HG03097 (cell line): Measurements from ENCODE around the gene MARK1.

Experiments used
- ATAC-seq: cut with Tn5 transposase; IDR thresholded peaks from one replicate; pipeline ENCODE4 v1.9.1; 2021; ENCODE audit not compliant: unreplicated experiment, low FRiP score

The MARK1 gene

GRCh38 chr1:220527908-220528678 is at the start of gene MARK1:
Gene MARK1, plus strand, starts transcription at chr1:220528136. Its CDS starts 687 bp downstream, at chr1:220528823.
- no peak for ATAC-seq

GRCh38 chr1:220483700-220484099 is 44.2 kb upstream of the MARK1 start:
- ATAC-seq, result no peak

GRCh38 chr1:220484135-220484534 is 43.8 kb upstream of the MARK1 start:
- ATAC-seq, result no peak

GRCh38 chr1:220485131-220485530 is 42.8 kb upstream of the MARK1 start:
- no peak for ATAC-seq

- ATAC-seq, result no peak
These were observed 42.1 kb upstream of the MARK1 start for GRCh38 chr1:220485791-220486190.

- no peak for ATAC-seq
These were observed 40.6 kb upstream of the MARK1 start for GRCh38 chr1:220487297-220487820.

- ATAC-seq, result no peak
These were observed 36.0 kb upstream of the MARK1 start for GRCh38 chr1:220491891-220492290.

DNA sequence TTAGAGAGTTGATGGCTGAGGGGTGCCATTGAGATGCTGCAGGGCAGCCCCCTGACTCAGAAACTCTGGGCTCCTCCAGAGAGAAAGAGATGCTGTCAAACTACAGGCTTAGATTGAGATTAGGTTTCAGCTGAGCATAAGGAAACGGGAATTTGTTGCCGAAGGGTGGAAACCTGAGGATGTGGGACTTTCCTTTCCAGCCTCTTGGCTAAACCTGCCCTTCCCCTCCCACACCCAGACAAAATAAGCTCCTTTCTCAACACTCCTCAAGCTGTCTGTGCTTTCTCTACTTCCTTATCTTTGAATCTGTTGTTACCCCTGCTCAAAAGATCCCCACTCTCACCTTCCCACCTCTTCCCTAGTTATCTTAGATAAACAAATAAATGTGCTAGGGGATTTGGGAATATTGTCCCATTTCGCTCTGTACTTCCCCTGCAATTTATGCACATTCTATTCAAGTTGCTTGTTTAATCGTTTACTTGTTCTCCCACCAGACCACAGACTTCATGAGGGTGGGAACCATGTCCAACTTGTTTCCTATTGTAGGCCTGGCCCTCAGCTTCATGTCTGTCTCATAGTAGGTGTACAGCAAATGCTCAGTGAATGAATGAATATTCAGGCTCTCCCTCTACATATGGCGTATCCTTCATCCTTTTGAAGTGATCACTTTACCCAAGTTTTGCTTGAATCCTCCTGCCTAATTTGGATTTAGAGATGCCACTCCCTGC is 30.6 kb upstream of the MARK1 start:
- ATAC-seq, result no peak

- no peak for ATAC-seq
These were observed 29.7 kb upstream of the MARK1 start for GRCh38 chr1:220498188-220498587.

GRCh38 chr1:220500372-220500771 is 27.6 kb upstream of the MARK1 start:
- ATAC-seq, result no peak

GRCh38 chr1:220504329-220504728 is 23.6 kb upstream of the MARK1 start:
- no peak for ATAC-seq

DNA sequence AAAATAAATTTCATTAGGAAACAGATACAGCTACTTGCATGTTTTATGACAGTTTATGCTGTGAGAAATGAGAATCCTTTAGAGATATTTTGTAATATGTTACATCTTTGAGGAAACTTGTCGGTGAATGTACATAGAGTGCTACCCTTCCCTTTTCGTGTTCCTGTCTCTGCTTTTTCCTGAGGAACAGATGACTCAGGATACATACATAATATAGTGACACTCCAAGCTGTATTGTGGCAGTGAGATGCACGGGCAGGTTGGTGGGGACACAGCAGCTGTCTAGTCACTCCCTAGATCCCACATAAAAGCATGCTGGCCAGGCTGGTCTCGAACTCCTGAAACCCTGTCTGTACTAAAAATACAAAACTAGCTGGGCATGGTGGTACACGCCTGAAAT is 20.9 kb upstream of the MARK1 start:
- ATAC-seq, result no peak

DNA sequence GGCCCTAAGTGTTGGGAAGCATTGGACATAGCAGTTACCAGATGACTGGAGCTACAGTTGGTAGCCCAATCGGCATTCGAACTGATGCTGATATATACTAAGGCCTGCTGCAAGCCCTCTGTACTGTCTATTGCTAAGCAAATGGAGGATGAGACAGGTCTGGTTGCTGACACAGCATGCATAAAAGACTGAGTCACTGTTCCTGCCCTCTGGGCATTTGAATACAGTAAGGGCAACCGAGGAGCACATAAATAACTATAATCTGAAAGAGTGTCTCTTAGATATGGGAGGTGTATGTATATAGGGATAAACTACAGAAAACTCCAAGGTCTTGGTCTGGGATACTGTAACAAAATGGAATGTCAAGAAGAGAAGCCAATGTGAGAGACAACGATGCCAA is 16.8 kb upstream of the MARK1 start:
- no peak for ATAC-seq

GRCh38 chr1:220511785-220512184 is 16.2 kb upstream of the MARK1 start:
- no peak for ATAC-seq

GRCh38 chr1:220513834-220514233 is 14.1 kb upstream of the MARK1 start:
- ATAC-seq, result no peak

DNA sequence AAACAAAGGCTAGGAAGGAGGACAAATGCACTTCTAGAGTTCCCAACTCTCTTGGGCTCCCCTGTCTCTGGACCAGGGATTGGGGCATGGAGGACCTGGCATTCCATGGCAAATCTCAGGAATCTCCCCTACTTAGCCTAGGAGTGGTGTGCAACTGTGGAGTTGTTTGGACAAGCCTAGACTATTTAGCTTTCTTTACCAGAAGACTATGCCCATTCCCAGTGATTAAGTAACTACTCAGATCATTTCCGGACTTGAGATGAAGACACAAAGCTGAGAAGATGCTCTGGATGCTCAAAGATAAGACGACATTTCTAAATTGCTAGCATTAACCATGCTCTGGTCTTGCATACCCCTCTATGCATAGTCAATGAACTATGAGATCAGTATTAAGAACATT is 13.7 kb upstream of the MARK1 start:
- ATAC-seq, result no peak

- ATAC-seq, result no peak
These were observed 11.8 kb upstream of the MARK1 start for GRCh38 chr1:220516014-220516721.

- ATAC-seq, result no peak
These were observed 11.3 kb upstream of the MARK1 start for GRCh38 chr1:220516722-220517042.

DNA sequence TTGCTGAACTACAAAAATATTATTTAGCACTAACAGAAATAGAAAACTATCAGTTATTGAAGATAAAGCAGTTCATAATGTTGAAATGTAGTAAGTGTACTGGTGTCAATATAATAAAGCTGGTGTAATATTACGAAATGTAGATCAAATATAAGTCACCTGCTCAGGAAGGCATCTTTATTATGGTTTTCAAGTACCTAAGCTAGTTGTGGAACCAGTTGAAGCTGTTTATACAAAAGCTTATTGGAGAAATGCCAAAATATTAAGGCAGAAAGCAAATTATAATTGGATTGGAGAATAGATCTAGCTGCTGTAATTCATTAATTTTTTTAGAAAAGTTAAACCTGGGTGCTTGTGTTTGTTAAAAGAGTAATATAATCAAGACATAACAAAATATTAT is 6.2 kb upstream of the MARK1 start:
- no peak for ATAC-seq

GRCh38 chr1:220526294-220526693 is 1.6 kb upstream of the MARK1 start:
- ATAC-seq, result no peak

DNA sequence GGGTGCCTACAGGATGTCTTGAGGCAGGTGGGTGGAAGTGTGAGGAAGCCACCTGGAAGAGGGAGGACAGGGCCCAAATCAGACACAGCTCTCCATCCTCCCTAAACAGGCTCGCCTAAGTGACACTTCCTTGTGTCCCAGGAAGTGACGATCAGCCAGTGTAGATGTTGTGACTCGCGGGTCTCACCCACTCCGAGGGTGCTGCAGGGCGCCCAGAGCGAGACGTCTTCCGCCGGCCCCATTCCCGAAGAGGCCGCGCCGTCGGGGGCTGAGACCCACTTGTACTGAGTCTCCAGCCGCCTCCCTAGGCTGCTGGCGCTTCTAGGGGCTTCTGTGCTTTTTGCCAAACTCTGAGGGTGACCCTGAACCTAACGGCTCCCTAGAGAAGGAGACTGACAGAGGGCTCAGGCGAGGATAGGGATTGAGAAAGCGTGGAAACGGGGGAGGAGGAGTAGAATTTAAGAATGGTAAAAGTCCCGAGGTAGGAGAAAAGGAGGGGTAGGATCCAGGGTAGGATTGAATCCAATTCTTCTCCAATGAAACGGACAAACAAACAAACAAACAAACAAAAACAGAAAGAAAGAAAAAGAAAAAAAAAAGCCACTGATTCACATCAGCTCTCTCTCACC is 543 bp upstream of the MARK1 start:
- ATAC-seq, result no peak
